HepG2 (cell line): ENCODE results near the gene PTGDS. TPM values are rescaled to one million over a fixed set of nuclear protein-coding genes. Genes with fewer than 3 reads are reported as not detected.

ENCODE experiments used
- ATF7-NPFF ChIP-seq: sonication (generic); formaldehyde crosslinking; IDR thresholded peaks from 2 replicates; pipeline ENCODE4 v1.8.1; 2023; ENCODE audit warnings: mild to moderate bottlenecking, low read depth, missing genetic modification reagents, moderate library complexity
- EED ChIP-seq: sonication (generic); formaldehyde crosslinking; IDR thresholded peaks from 2 replicates; pipeline ENCODE4 v1.5.0; 2020; ENCODE audit warnings: mild to moderate bottlenecking, missing genetic modification reagents
- FOXA1 ChIP-seq, 2 experiments: fragments of 450-650 bp in 1 of 2; sonication (generic) in 1 of 2; formaldehyde crosslinking in 1 of 2; IDR thresholded peaks; 2 replicates each; pipeline versions ENCODE4 v1.4.0 to v1.6.1; 2016 to 2020; ENCODE audit warnings: missing genetic modification reagents in 1 of 2
- FOXM1 ChIP-seq: sonication (generic); formaldehyde crosslinking; IDR thresholded peaks from 2 replicates; pipeline ENCODE4 v1.5.0; 2020; ENCODE audit warnings: missing genetic modification reagents
- HMGXB3 ChIP-seq: sonication (generic); formaldehyde crosslinking; IDR thresholded peaks from 2 replicates; pipeline ENCODE4 v1.4.0; 2020; ENCODE audit warnings: missing genetic modification reagents, borderline replicate concordance
- MED8 ChIP-seq: sonication (generic); formaldehyde crosslinking; IDR thresholded peaks from 2 replicates; pipeline ENCODE4 v1.8.1; 2023; ENCODE audit warnings: mild to moderate bottlenecking, missing genetic modification reagents; ENCODE audit not compliant: insufficient replicate concordance
- PBX3 ChIP-seq: sonication (generic); formaldehyde crosslinking; IDR thresholded peaks from 2 replicates; pipeline ENCODE4 v1.8.1; 2023; ENCODE audit warnings: missing genetic modification reagents, inconsistent platforms, borderline replicate concordance
- REPIN1 ChIP-seq: sonication (generic); formaldehyde crosslinking; IDR thresholded peaks from 2 replicates; pipeline ENCODE4 v1.8.0; 2022; ENCODE audit warnings: missing genetic modification reagents, low read depth, mild to moderate bottlenecking, borderline replicate concordance
- SMAD1 ChIP-seq: sonication (generic); formaldehyde crosslinking; IDR thresholded peaks from 2 replicates; pipeline ENCODE4 v1.4.0; 2020; ENCODE audit warnings: missing genetic modification reagents, low read depth, mild to moderate bottlenecking, borderline replicate concordance
- ZNF407 ChIP-seq: sonication (generic); formaldehyde crosslinking; IDR thresholded peaks from one replicate; pipeline ENCODE4 v1.5.1; 2020; ENCODE audit warnings: mild to moderate bottlenecking, missing genetic modification reagents; ENCODE audit errors: not compliant biosample characterization
- ZNF546 ChIP-seq: sonication (generic); formaldehyde crosslinking; conservative IDR thresholded peaks from 2 replicates; pipeline ENCODE4 v1.8.1; 2023; ENCODE audit warnings: mild to moderate bottlenecking, missing genetic modification reagents
- ZNF550 ChIP-seq: sonication (generic); formaldehyde crosslinking; IDR thresholded peaks from 2 replicates; pipeline ENCODE4 v1.4.0; 2020; ENCODE audit warnings: mild to moderate bottlenecking, missing genetic modification reagents, borderline replicate concordance
- ZSCAN12 ChIP-seq: sonication (generic); formaldehyde crosslinking; IDR thresholded peaks from 2 replicates; pipeline ENCODE4 v1.9.0; 2021; ENCODE audit warnings: mild to moderate bottlenecking, missing genetic modification reagents
- polyA plus RNA-seq, 8 experiments: library from polyadenylated mRNA; depleted of rRNA in 3 of 8; stranded (reverse) in 7 of 8; unstranded in 1 of 8; fragments of >200 nt; fragmentation: Illumina TruSeq in 4 of 8; extraction: Trizol in 4 of 8; gene quantifications; 2 replicates each; pipeline versions ENCODE4 v1.2.1 to v1.2.3, GENCODE V29; 2011 to 2016; ENCODE audit warnings: low read depth in 4 of 8, missing spikeins in 1 of 8, mixed read lengths in 1 of 8; ENCODE audit not compliant: insufficient read depth in 1 of 8
- total RNA-seq, 5 experiments: library from RNA; depleted of rRNA; stranded (reverse); fragments of >200 nt; fragmentation: Illumina TruSeq; extraction: Trizol; gene quantifications; 2 replicates each; pipeline ENCODE4 v1.2.3, GENCODE V29; 2016; ENCODE audit warnings: low read depth in 1 of 5

PTGDS gene
- total and polyA plus RNA-seq, 2 of the 13 experiments (the other 11 are each of a cell fraction or from before 2014, with no cell fraction given), result 0.33 to 0.50 TPM

GRCh38 chr9:136949817-136950655 is 27.3 kb upstream of the PTGDS start (continued):
- TF ChIP-seq ZNF407 (CRISPR knock-in tag), result peak; percentile 28
- no peak for TF ChIP-seq MED8 (CRISPR knock-in tag)
- TF ChIP-seq ZSCAN12 (CRISPR knock-in tag), result no peak
- TF ChIP-seq ATF7-NPFF, result no peak; the same call in 1 of the 2 replicates
- TF ChIP-seq ZNF546 (CRISPR knock-in tag), result peak; percentile 47; the same call in 1 of the 2 replicates
- no peak for TF ChIP-seq PBX3 (CRISPR knock-in tag)
- TF ChIP-seq EED, result no peak
- TF ChIP-seq FOXA1 (IDR thresholded peaks at IDR 0.05), result no peak
- no peak for TF ChIP-seq FOXA1 (CRISPR knock-in tag; IDR thresholded peaks at IDR 0.05)
- TF ChIP-seq HMGXB3 (CRISPR knock-in tag), result no peak; the same call in 1 of the 2 replicates
- TF ChIP-seq FOXM1 (CRISPR knock-in tag), result no peak
- TF ChIP-seq ZNF550 (CRISPR knock-in tag), result no peak
- TF ChIP-seq SMAD1 (CRISPR knock-in tag), result no peak; the same call in 1 of the 2 replicates
- TF ChIP-seq REPIN1 (CRISPR knock-in tag), result peak; percentile 54
